KBM-7 (cell line): Measurements from ENCODE around the gene BLTP1.

ENCODE experiments used
- DNase-seq: peaks from one replicate; pipeline ENCODE4 v3.0.0-alpha.2; 2015
- in situ Hi-C: fragments of 300-500 bp; cut with MboI; formaldehyde crosslinking; loops from 2 replicates; pipeline ENCODE4 v1.14.3; 2020; ENCODE audit warnings: low sequenced_read_pairs, low pct_unique_long_range_greater_than_20kb, mixed read lengths

The BLTP1 gene

DNA sequence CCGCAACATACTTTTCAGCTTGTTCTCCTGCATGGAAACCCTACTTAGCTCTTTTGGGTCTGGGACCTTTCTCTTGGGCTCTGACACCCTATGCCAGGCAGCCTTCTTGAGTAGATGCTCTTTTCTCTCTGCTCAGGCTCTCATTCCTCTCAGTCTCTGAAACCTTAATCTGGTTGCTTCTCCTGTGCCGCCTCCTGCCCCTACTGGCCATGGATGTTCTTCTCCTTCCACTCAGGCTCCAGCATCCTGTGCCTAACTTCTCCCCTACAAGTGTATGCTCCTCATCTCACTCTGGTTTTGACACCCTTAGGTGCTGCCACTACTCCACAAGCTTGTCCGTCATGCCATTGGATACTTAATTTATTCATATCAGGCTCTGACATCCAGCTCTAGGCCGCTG lies 15.2 kb downstream of the BLTP1 start:
- DNase-seq, result no peak
- in situ Hi-C loops, result no loop called here

GRCh38 chr4:122170775-122171174 lies 18.6 kb downstream of the BLTP1 start:
- in situ Hi-C loops, result no loop called here

GRCh38 chr4:122171323-122171722 lies 19.2 kb downstream of the BLTP1 start:
- in situ Hi-C loops, result no loop called here
- DNase-seq, result no peak

More at GRCh38 chr4:122170775-122171174, 18.6 kb downstream of the BLTP1 start:
- DNase-seq, result peak; percentile 3

DNA sequence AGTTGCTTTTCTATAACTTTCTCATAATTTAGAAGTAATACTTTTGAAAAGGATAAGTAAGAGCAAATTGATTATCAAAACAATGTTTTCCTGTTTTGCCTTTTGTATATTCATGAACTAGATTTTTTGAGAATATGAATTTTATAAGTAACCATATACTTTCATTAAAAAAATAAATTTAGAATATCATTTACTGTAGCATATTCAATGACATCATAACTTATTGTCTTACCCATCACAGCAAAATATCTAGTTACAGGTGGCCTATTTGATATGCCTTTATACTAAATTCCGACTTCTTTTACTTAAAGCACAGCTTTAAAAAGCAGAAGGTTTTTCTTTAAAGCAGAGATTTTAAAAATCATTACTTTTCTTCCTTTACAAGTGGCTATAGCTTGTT lies 20.1 kb downstream of the BLTP1 start:
- in situ Hi-C loops, result no loop called here
- no peak for DNase-seq

DNA sequence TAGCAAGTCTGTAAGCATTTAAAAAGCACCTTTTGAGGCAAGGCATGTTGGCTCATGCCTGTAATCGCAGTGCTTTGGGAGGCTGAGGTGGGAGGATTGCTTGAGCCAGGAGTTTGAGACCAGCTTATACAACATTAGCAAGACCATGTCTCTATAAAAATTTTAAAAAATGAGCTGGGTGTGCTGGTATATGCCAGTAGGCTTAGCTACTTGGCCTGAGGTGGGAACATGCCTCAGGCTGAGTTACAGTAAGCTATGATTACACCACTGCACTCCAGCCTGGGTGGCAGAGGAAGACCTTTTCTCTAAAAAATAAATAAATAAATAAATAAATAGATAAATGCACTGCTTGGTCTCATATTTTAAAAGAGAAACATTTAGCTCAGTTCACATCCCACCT lies 26.8 kb downstream of the BLTP1 start:
- in situ Hi-C loops, result no loop called here
- DNase-seq, result no peak

DNA sequence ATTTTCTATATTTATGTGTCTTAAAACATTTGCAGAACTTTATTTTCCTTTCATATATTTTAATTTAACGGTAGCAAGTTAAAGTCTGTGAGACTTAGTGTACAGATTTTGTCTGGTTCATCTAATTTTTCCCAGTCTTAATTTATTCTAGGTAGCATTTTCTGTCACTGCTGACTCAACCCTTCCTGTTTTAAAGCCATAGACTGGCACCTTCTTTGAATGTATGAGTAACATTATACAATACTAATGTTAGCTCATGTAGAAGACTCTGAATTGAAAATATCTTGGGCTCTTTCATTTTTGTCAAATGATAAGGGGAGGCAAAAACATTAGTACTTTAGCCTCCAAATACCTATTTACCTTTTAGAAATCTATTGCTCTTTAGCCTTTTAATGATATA lies 43.6 kb downstream of the BLTP1 start:
- in situ Hi-C loops, result no loop called here
- DNase-seq, result no peak
